HepG2 (cell line): ENCODE data around the gene CARS1. TPM values are rescaled to one million over a fixed set of nuclear protein-coding genes. Genes with fewer than 3 reads are reported as not detected.

Experiments used
- ATAC-seq: fragments of 200-7000 bp; cut with Tn5 transposase; 3 replicates; pipeline ENCODE4 v1.9.1; 2020; ENCODE audit warnings: mild to moderate bottlenecking, moderate library complexity
- BruUV-seq: library from RNA; stranded (reverse); fragments of 400-500 nt; replicated peaks from 2 replicates; lab custom pipeline; 2021; lab: Mats Ljungman, UMichigan
- CTCF ChIA-PET: fragments of 300-600 bp; formaldehyde crosslinking; extraction: SDS; loops from one replicate; lab custom pipeline; 2021; ENCODE audit warnings: low total read pairs, inconsistent platforms, low intra/inter-chr PET ratio; lab: Yijun Ruan, JAX
- POLR2A ChIA-PET: fragments of 350-600 bp; sonication (Branson Sonifier 250); formaldehyde crosslinking; loops from one replicate; lab custom pipeline; 2020; ENCODE audit warnings: antibody characterized with exemption, inconsistent platforms; lab: Yijun Ruan, JAX
- DNase-seq: peaks from one replicate; pipeline ENCODE4 v3.0.0-alpha.2; 2015; ENCODE audit warnings: low spot score
- FAIRE-seq: peaks from 3 replicates; lab custom pipeline; 2011; peaks lifted over from hg19 to GRCh38; lab: Jason Lieb, UNC
- H2AFZ ChIP-seq: one replicate; pipeline ENCODE4 v1.6.1; 2011; ENCODE audit warnings: low read length, inconsistent platforms
- H3K27ac ChIP-seq: fragments of 300-600 bp; 3 replicates; pipeline ENCODE4 v1.8.0; 2011; ENCODE audit warnings: mixed run types, mild to moderate bottlenecking, mixed read lengths, low read length, inconsistent platforms; ENCODE audit not compliant: insufficient read depth; ENCODE audit errors: extremely low read length
- H3K27me3 ChIP-seq, 2 experiments: fragments of 200-600 bp in 1 of 2; 2 replicates in 1 of 2; 3 replicates in 1 of 2; pipeline versions ENCODE4 v1.6.0 to v1.8.0; 2011; ENCODE audit warnings: low read length in 2 of 2, mild to moderate bottlenecking in 2 of 2, moderate library complexity in 2 of 2, inconsistent platforms in 1 of 2; ENCODE audit not compliant: insufficient read depth in 2 of 2, control insufficient read depth in 1 of 2
- H3K36me3 ChIP-seq, 2 experiments: fragments of 200-600 bp in 1 of 2; replicated peaks in 1 of 2; 2 replicates in 1 of 2; 3 replicates in 1 of 2; pipeline versions ENCODE4 v1.5.1 to v1.8.0; 2011; ENCODE audit warnings: low read length in 2 of 2, inconsistent platforms in 1 of 2; ENCODE audit not compliant: insufficient read depth in 2 of 2, control insufficient read depth in 1 of 2
- H3K4me1 ChIP-seq: 2 replicates; pipeline ENCODE4 v1.5.1; 2012; ENCODE audit warnings: low read length, inconsistent platforms; ENCODE audit not compliant: insufficient read depth
- H3K4me2 ChIP-seq: 2 replicates; pipeline ENCODE4 v1.6.0; 2011; ENCODE audit warnings: low read depth, low read length, inconsistent platforms
- H3K4me3 ChIP-seq, 3 experiments: fragments of 200-600 bp in 1 of 3; sonication (generic), shearing (Covaris generic) in 1 of 3; replicated peaks in 1 of 3; 2 replicates each; pipeline ENCODE4 v1.5.1; 2011 to 2016; ENCODE audit warnings: low read length in 3 of 3, inconsistent platforms in 2 of 3, low read depth in 2 of 3, mild to moderate bottlenecking in 2 of 3, control low read depth in 1 of 3, mixed read lengths in 1 of 3; ENCODE audit not compliant: insufficient read depth in 1 of 3
- H3K79me2 ChIP-seq: one replicate; pipeline ENCODE4 v1.6.1; 2011; ENCODE audit warnings: low read length, inconsistent platforms; ENCODE audit not compliant: insufficient read depth
- H3K9ac ChIP-seq: 2 replicates; pipeline ENCODE4 v1.6.0; 2011; ENCODE audit warnings: mild to moderate bottlenecking, low read depth, low read length, inconsistent platforms; ENCODE audit not compliant: insufficient read depth
- H3K9me3 ChIP-seq: 2 replicates; pipeline ENCODE4 v1.5.1; 2012; ENCODE audit warnings: mild to moderate bottlenecking, low read length
- H4K20me1 ChIP-seq: 2 replicates; pipeline ENCODE4 v1.6.0; 2011; ENCODE audit warnings: inconsistent platforms, mild to moderate bottlenecking, low read length, moderate library complexity; ENCODE audit not compliant: insufficient read depth
- AGO2 ChIP-seq: fragments of 200-400 bp; formaldehyde crosslinking; optimal IDR thresholded peaks from 2 replicates; pipeline ENCODE3; 2017; ENCODE audit warnings: mild to moderate bottlenecking, low read depth, low read length, moderate library complexity
- CHD2 ChIP-seq: IDR thresholded peaks from 2 replicates; pipeline ENCODE4 v1.6.1; 2011; ENCODE audit warnings: low read depth, low read length, improper control_type of control experiment
- FOXC1 ChIP-seq: sonication (generic); formaldehyde crosslinking; IDR thresholded peaks from 2 replicates; pipeline ENCODE4 v1.8.0; 2022; ENCODE audit warnings: mild to moderate bottlenecking, missing genetic modification reagents, borderline replicate concordance
- GPN1 ChIP-seq: sonication (generic); formaldehyde crosslinking; IDR thresholded peaks from 2 replicates; pipeline ENCODE4 v1.5.1; 2020; ENCODE audit warnings: missing genetic modification reagents, borderline replicate concordance
- NKX3-1 ChIP-seq: sonication (generic); formaldehyde crosslinking; IDR thresholded peaks from 2 replicates; pipeline ENCODE4 v1.5.0; 2020; ENCODE audit warnings: missing genetic modification reagents
- NPAS2 ChIP-seq: sonication (generic); formaldehyde crosslinking; IDR thresholded peaks from 2 replicates; pipeline ENCODE4 v1.8.0; 2022; ENCODE audit warnings: mild to moderate bottlenecking, missing genetic modification reagents, borderline replicate concordance
- ZNF557 ChIP-seq: sonication (generic); formaldehyde crosslinking; IDR thresholded peaks from 2 replicates; pipeline ENCODE4 v1.4.0; 2020; ENCODE audit warnings: missing genetic modification reagents
- ZNF577 ChIP-seq: sonication (generic); formaldehyde crosslinking; IDR thresholded peaks from 2 replicates; pipeline ENCODE4 v1.4.0; 2020; ENCODE audit warnings: mild to moderate bottlenecking, low read depth, missing genetic modification reagents, borderline replicate concordance
- ZSCAN31 ChIP-seq: sonication (generic); formaldehyde crosslinking; IDR thresholded peaks from 2 replicates; pipeline ENCODE4 v1.5.0; 2020; ENCODE audit warnings: low read depth, mild to moderate bottlenecking, missing genetic modification reagents
- WGBS: methylation state at CpG from one replicate; pipeline ENCODE4 v1.1.6; 2017; ENCODE audit warnings: low lambda C conversion rate; 5-methylcytosine and 5-hydroxymethylcytosine counted together
- in situ Hi-C: cut with HindIII; loops from 2 replicates; pipeline ENCODE4 v1.10.0; 2017; ENCODE audit warnings: low pct_unique_long_range_greater_than_20kb; ENCODE audit not compliant: extremely low pct_ligation_motif_present
- intact Hi-C: fragments of 100-400 bp; cut with micrococcal nuclease; formaldehyde crosslinking; loops from one replicate; pipeline ENCODE4 v1.10.0; 2022; ENCODE audit not compliant: unreplicated experiment
- polyA plus RNA-seq, 8 experiments: library from polyadenylated mRNA; depleted of rRNA in 3 of 8; stranded (reverse) in 7 of 8; unstranded in 1 of 8; fragments of >200 nt; fragmentation: Illumina TruSeq in 4 of 8; extraction: Trizol in 4 of 8; gene quantifications; 2 replicates each; pipeline versions ENCODE4 v1.2.1 to v1.2.3, GENCODE V29; 2011 to 2016; ENCODE audit warnings: low read depth in 4 of 8, missing spikeins in 1 of 8, mixed read lengths in 1 of 8; ENCODE audit not compliant: insufficient read depth in 1 of 8
- total RNA-seq, 5 experiments: library from RNA; depleted of rRNA; stranded (reverse); fragments of >200 nt; fragmentation: Illumina TruSeq; extraction: Trizol; gene quantifications; 2 replicates each; pipeline ENCODE4 v1.2.3, GENCODE V29; 2016; ENCODE audit warnings: low read depth in 1 of 5
- TF ChIP-seq, protein P1 (sequence below): sonication (generic); formaldehyde crosslinking; IDR thresholded peaks from 2 replicates; pipeline ENCODE4 v1.5.0; 2020; ENCODE audit warnings: missing genetic modification reagents, mild to moderate bottlenecking, borderline replicate concordance
- TF ChIP-seq, protein P2 (sequence below): sonication (generic); formaldehyde crosslinking; IDR thresholded peaks from 2 replicates; pipeline ENCODE4 v1.4.0; 2020; ENCODE audit warnings: missing genetic modification reagents, borderline replicate concordance

The CARS1 gene
- total and polyA plus RNA-seq, 2 of the 13 experiments (the other 11 are each of a cell fraction or from before 2014, with no cell fraction given), result 33.8 to 47.0 TPM

DNA sequence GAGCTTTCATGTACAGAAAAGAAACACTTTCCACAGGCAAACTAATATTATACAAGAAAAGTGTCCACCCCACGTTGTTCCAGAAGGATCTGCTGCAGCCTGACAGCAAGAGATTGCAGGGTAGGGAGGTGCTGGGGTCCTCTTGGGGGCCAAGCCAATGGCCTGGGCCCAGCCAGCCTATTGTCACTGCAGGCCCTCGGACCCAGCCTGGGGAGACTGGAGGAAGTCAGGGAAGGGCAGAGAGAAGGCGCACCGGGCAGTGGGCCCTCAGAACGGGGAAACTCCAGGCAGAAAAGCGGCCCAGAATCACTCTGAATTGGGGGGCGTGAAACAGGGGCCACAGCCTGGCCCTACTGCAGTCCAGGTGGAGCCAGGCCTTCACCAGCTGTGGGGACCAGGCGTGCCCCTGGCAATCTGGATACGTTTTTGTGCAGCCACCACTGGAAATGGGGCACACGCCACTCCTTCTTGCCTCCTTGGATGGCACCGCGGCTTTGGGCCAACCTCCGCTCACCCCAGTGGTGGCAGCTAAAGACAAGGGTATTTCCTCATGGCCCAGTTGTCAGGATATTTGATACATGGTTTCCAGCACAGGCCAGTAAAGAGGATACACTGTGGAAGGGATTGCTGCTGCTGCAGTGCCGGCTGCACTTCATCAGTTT, 61.2 kb downstream of the CARS1 start:
- DNase-seq, result no peak

DNA sequence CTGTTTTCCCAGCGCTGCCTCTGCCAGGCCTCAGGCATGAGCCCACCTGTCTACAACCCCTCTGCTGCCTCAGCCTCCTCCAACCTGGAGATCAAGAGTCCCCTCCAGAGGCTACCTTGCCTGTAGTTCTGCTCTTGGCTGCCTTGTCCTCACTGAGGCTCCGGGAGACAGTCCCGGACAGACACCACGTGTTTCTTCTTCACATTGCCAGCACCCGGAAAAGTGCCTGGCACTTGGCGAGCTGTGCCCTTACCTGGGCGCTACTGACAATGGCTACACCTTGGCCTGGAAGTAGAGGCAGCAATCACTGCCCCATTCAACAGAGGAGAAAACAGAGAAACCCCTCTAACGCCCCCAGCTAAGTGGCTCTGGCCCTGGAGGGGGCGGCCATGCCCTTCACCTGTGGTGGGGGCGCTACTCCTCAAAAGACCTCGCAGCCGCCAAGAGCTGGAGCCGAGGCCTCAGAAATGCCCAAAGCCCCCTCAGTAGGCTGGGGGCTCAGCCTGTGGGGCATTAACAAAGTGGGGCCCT, 62.1 kb downstream of the CARS1 start:
- WGBS, result 80% methylated on average over 11 of the region's 13 CpGs
- FAIRE-seq (no peak), DNase-seq (no peak), ATAC-seq (no peak)
- H3K4me3 ChIP-seq, result no peak overlapping the region
- H3K27me3 ChIP-seq, result no peaks in the 10 kb centered on the region; a peak in 2 of 5 replicates
- no peak overlapping the region for H3K27ac ChIP-seq
- in situ Hi-C loops, result no loop called here
- H3K4me1 ChIP-seq, result 0 out of 2 replicates have a peak, but pooled peaks cover under 1% of the 10 kb centered on the region
- POLR2A ChIA-PET, result no interaction called here
- no peaks in the 10 kb centered on the region for H3K9me3 ChIP-seq
- peaks cover under 1 to 2% of the 10 kb centered on the region in 2 experiments; a peak in 3 of 5 replicates for H3K36me3 ChIP-seq
- no TSS peak for BruUV-seq
- TF ChIP-seq, protein P1, sequence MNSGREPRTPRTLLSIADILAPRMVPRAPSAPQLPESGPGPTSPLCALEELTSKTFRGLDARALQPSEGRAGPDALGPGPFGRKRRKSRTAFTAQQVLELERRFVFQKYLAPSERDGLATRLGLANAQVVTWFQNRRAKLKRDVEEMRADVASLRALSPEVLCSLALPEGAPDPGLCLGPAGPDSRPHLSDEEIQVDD (CRISPR knock-in tag), result no peak
- TF ChIP-seq ZSCAN31 (CRISPR knock-in tag) (no peak), NPAS2 (CRISPR knock-in tag) (no peak), ZNF557 (CRISPR knock-in tag) (no peak), GPN1 (CRISPR knock-in tag) (no peak), CHD2 (no peak), ZNF577 (CRISPR knock-in tag) (no peak), FOXC1 (no peak)
- TF ChIP-seq, protein P2, sequence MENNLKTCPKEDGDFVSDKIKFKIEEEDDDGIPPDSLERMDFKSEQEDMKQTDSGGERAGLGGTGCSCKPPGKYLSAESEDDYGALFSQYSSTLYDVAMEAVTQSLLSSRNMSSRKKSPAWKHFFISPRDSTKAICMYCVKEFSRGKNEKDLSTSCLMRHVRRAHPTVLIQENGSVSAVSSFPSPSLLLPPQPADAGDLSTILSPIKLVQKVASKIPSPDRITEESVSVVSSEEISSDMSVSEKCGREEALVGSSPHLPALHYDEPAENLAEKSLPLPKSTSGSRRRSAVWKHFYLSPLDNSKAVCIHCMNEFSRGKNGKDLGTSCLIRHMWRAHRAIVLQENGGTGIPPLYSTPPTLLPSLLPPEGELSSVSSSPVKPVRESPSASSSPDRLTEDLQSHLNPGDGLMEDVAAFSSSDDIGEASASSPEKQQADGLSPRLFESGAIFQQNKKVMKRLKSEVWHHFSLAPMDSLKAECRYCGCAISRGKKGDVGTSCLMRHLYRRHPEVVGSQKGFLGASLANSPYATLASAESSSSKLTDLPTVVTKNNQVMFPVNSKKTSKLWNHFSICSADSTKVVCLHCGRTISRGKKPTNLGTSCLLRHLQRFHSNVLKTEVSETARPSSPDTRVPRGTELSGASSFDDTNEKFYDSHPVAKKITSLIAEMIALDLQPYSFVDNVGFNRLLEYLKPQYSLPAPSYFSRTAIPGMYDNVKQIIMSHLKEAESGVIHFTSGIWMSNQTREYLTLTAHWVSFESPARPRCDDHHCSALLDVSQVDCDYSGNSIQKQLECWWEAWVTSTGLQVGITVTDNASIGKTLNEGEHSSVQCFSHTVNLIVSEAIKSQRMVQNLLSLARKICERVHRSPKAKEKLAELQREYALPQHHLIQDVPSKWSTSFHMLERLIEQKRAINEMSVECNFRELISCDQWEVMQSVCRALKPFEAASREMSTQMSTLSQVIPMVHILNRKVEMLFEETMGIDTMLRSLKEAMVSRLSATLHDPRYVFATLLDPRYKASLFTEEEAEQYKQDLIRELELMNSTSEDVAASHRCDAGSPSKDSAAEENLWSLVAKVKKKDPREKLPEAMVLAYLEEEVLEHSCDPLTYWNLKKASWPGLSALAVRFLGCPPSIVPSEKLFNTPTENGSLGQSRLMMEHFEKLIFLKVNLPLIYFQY (CRISPR knock-in tag), result no peak
- H3K9ac ChIP-seq, result no peak overlapping the region
- CTCF ChIA-PET, result no interaction called here
- intact Hi-C loops, result no loop called here
- H2AFZ ChIP-seq, result no peak overlapping the region
- no peak overlapping the region for H3K4me2 ChIP-seq
- peaks cover 18% of the 10 kb centered on the region for H3K79me2 ChIP-seq
- H4K20me1 ChIP-seq, result peaks cover 7% of the 10 kb centered on the region

More for the DNA sequence above, 61.2 kb downstream of the CARS1 start:
- BruUV-seq, result no TSS peak
- ATAC-seq (no peak), FAIRE-seq (no peak)
- ChIA-PET CTCF (no interaction called here), POLR2A (no interaction called here)
- in situ Hi-C loops (no loop called here), intact Hi-C loops (no loop called here)
- Histone ChIP-seq H3K4me2 (no peak overlapping the region), H3K4me1 (no peaks in the 10 kb centered on the region), H3K27ac (no peak overlapping the region), H3K4me3 (no peak overlapping the region), H3K36me3 (peaks cover 4 to 10% of the 10 kb centered on the region in 2 experiments; a peak in 3 of 5 replicates), H3K9me3 (no peaks in the 10 kb centered on the region), H3K79me2 (peaks cover 8% of the 10 kb centered on the region), H3K9ac (no peak overlapping the region), H2AFZ (no peak overlapping the region), H3K27me3 (no peaks in the 10 kb centered on the region; a peak in 1 of 5 replicates), H4K20me1 (no peaks in the 10 kb centered on the region)
- WGBS, result 87% methylated on average over 13 of the region's 14 CpGs
- no peak for TF ChIP-seq NKX3-1 (CRISPR knock-in tag)
- peak; percentile 33 for TF ChIP-seq AGO2
